Measurements from ENCODE around the gene ADAMTSL2. TPM values are rescaled to one million over a fixed set of nuclear protein-coding genes. Genes with fewer than 3 reads are reported as not detected.
"Not testable (repeated sequence)": the region's sequence is repeated elsewhere in the genome, so short reads cannot be mapped to it uniquely, and the experiment has no call there.

ADAMTSL2 gene
- total and polyA plus RNA-seq, 2 donors: 0.68 to 1.7 TPM

DNA sequence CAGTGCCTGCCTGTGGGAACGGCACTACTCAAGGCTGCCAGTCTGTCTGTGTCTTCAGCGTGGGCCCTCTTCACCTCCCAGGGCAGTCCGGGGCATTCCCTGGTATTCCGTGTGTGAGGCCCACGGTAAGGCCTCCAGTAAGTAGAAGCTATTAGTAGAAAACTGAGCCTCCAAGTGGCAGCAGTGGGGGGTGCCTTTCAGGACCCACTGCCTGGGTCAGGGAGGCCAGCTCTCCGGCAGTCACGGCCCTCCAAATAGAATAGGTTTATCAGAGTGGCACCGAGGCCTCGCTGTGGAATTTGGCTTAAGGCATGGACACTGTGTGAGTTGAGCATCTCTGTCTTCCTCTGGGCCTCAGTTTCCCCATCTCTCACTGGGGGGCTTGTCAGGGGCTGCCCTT, 23.1 kb downstream of the ADAMTSL2 start:
- Histone ChIP-seq H3K27ac (ENCODE audit: low read depth in 1 of 2, low read length in 1 of 2) (no peak overlapping the region), H3K4me3 (ENCODE audit: low read length in 2 of 2) (no peak overlapping the region), H3K27me3 (ENCODE audit: control insufficient read depth in 2 of 2, insufficient read depth in 1 of 2, low read length in 1 of 2) (peaks cover 0 to 9% of the 10 kb centered on the region in 2 donors), H3K4me1 (ENCODE audit: control insufficient read depth in 2 of 2, insufficient read depth in 2 of 2, low read length in 2 of 2) (peaks cover 11 to 22% of the 10 kb centered on the region in 2 donors), H3K36me3 (ENCODE audit: control insufficient read depth in 2 of 2, insufficient read depth in 2 of 2, low read length in 1 of 2) (no peaks in the 10 kb centered on the region), H3K9me3 (ENCODE audit: control insufficient read depth in 2 of 2, insufficient read depth in 1 of 2, low read length in 1 of 2) (peaks cover 0 to 3% of the 10 kb centered on the region in 2 donors)
- DNase-seq (ENCODE audit: low read depth in 6 of 9, low spot score in 9 of 9): no peak
- 99% methylated on average over 9 of the region's 9 CpGs for WGBS

DNA sequence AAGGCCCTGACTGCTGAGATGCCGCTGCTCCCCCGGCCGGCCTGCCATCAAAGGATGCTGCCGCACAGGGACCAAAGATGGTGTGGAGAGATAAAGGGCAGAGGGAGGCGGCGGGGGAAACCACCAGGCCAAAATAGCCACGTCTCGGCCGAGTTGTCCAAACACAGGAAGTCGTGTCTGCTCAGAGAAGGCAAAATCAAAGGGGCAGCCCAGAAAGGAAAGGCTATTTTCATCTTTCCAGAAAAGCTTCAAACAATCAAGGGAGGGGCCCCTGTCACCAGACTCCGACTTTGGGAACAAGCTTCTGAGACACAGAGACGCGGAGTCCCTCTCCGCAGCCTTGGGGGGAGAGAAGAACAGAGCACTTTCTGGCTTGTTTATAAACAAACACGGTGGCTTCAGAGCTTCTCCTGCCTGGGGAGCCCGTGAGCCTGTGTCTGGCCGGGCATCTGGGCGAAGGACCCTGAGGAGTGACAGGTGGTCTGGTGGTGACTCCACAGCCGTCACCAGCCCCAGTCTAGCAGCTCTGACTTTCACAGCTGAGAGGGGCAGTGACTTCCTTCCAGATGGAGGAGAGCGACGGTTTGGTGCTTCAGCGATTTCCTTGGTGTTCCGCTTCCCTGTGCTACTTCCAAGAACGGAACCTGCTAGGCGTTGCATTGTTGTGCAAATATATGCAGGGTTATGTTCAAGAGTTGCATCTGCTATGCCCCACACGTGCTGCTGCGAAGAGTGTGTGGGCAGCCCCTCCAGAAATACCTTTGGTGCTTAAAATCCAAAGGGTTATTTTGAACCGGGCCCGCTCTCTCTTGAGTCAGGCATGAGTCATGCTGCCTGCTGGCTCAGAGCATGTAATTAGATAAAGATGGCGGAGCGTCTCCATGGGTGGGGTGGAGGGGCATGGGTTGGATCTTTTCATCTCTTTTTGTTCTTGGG, 24.0 kb downstream of the ADAMTSL2 start:
- H3K36me3 ChIP-seq (ENCODE audit: control insufficient read depth in 2 of 2, insufficient read depth in 2 of 2, low read length in 1 of 2): no peaks in the 10 kb centered on the region
- H3K4me3 ChIP-seq (ENCODE audit: low read length in 2 of 2): no peak overlapping the region
- peaks cover 0 to 14% of the 10 kb centered on the region in 2 donors for H3K27me3 ChIP-seq (ENCODE audit: control insufficient read depth in 2 of 2, insufficient read depth in 1 of 2, low read length in 1 of 2)
- H3K27ac ChIP-seq (ENCODE audit: low read depth in 1 of 2, low read length in 1 of 2): peak overlapping the region in 1 of 2 donors; percentile 43
- 16% methylated on average over 31 of the region's 31 CpGs for WGBS
- peaks cover 0 to 3% of the 10 kb centered on the region in 2 donors for H3K9me3 ChIP-seq (ENCODE audit: control insufficient read depth in 2 of 2, insufficient read depth in 1 of 2, low read length in 1 of 2)
- H3K4me1 ChIP-seq (ENCODE audit: control insufficient read depth in 2 of 2, insufficient read depth in 2 of 2, low read length in 2 of 2): peaks cover 11 to 27% of the 10 kb centered on the region in 2 donors
- peak in 1 of 9 donors; percentile 60 for DNase-seq (ENCODE audit: low read depth in 6 of 9, low spot score in 9 of 9)

DNA sequence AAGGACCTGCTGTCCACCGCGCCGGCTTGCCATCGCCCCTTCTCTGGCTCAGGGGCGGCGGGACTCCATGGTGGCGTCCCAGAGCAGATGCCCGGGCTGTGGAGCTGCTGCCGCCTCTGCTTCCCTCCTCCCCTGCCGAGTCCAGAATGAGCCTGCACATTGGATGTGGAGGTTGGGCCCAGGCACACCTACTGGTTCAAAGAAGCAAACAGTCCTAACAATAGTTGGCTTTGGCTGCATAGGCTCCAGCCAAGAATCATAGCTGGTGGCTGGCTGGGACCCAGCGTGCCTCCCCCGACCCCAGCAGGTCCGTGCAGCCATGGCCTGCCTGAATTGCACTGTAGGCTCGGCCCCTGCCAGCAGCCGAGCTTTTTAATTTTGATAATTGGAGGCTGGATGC, 25.8 kb downstream of the ADAMTSL2 start:
- no peak overlapping the region for H3K4me3 ChIP-seq (ENCODE audit: low read length in 2 of 2)
- no peak overlapping the region for H3K27ac ChIP-seq (ENCODE audit: low read depth in 1 of 2, low read length in 1 of 2)
- H3K9me3 ChIP-seq (ENCODE audit: control insufficient read depth in 2 of 2, insufficient read depth in 1 of 2, low read length in 1 of 2): peaks cover 0 to 3% of the 10 kb centered on the region in 2 donors
- peaks cover under 1 to 24% of the 10 kb centered on the region in 2 donors for H3K27me3 ChIP-seq (ENCODE audit: control insufficient read depth in 2 of 2, insufficient read depth in 1 of 2, low read length in 1 of 2)
- H3K36me3 ChIP-seq (ENCODE audit: control insufficient read depth in 2 of 2, insufficient read depth in 2 of 2, low read length in 1 of 2): no peaks in the 10 kb centered on the region
- DNase-seq (ENCODE audit: low read depth in 6 of 9, low spot score in 9 of 9): no peak
- WGBS: 96% methylated on average over 15 of the region's 15 CpGs
- H3K4me1 ChIP-seq (ENCODE audit: control insufficient read depth in 2 of 2, insufficient read depth in 2 of 2, low read length in 2 of 2): peaks cover 11 to 34% of the 10 kb centered on the region in 2 donors

DNA sequence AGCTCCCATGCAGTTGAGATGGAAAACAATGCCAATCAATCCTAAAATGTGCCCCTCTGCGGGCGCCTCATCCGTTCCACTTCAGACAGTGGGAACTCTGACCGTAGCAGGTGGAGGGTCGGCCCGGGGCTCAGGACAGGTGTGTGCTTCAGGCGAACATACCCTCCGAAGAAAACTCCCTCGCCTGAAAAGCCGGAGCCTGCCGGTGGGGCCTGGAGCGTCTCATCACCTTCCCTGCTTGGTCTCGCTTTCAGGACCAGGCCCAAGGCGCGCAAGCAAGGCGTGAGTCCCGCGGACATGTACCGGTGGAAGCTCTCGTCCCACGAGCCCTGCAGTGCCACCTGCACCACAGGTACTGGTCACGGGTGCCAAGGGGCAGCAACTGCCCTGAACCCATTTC, 26.4 kb downstream of the ADAMTSL2 start:
- Histone ChIP-seq H3K4me3 (ENCODE audit: low read length in 2 of 2) (no peak overlapping the region), H3K4me1 (ENCODE audit: control insufficient read depth in 2 of 2, insufficient read depth in 2 of 2, low read length in 2 of 2) (peaks cover 11 to 34% of the 10 kb centered on the region in 2 donors), H3K9me3 (ENCODE audit: control insufficient read depth in 2 of 2, insufficient read depth in 1 of 2, low read length in 1 of 2) (peaks cover 0 to 3% of the 10 kb centered on the region in 2 donors), H3K27ac (ENCODE audit: low read depth in 1 of 2, low read length in 1 of 2) (no peak overlapping the region), H3K27me3 (ENCODE audit: control insufficient read depth in 2 of 2, insufficient read depth in 1 of 2, low read length in 1 of 2) (peaks cover 3 to 30% of the 10 kb centered on the region in 2 donors), H3K36me3 (ENCODE audit: control insufficient read depth in 2 of 2, insufficient read depth in 2 of 2, low read length in 1 of 2) (no peaks in the 10 kb centered on the region)
- no peak for DNase-seq (ENCODE audit: low read depth in 6 of 9, low spot score in 9 of 9)
- 97% methylated on average over 22 of the region's 22 CpGs for WGBS

DNA sequence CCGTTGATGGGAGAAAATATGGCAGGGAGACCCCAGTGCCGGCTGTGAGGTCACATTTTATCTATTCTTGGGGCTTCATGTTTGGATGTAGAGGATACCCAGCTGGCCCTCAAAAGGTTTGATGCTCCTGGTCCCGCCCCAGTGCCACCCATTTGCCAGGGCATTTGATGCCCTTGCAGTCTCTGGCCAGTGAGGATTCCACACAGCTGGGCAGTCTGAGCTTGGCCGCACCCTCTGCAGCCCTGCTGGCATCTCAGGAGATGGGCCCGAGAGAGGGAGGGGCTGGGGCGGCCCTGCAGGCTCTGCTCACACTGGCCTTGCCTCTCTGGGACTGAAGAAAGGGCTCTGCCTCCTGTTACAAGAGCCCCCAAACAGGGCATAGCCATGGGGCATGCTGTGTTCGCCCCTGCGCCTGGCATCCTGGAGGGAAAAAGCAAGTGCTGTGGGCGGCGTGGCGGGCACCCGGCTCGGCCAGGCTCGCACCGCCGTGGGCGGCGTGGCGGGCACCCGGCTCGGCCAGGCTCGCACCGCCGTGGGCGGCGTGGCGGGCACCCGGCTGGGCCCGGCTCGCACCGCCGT, 27.6 kb downstream of the ADAMTSL2 start:
- Histone ChIP-seq H3K27me3 (ENCODE audit: control insufficient read depth in 2 of 2, insufficient read depth in 1 of 2, low read length in 1 of 2) (peaks cover 3 to 32% of the 10 kb centered on the region in 2 donors), H3K4me3 (ENCODE audit: low read length in 2 of 2) (no peak overlapping the region), H3K9me3 (ENCODE audit: control insufficient read depth in 2 of 2, insufficient read depth in 1 of 2, low read length in 1 of 2) (peaks cover 0 to 3% of the 10 kb centered on the region in 2 donors), H3K27ac (ENCODE audit: low read depth in 1 of 2, low read length in 1 of 2) (no peak overlapping the region), H3K36me3 (ENCODE audit: control insufficient read depth in 2 of 2, insufficient read depth in 2 of 2, low read length in 1 of 2) (no peaks in the 10 kb centered on the region), H3K4me1 (ENCODE audit: control insufficient read depth in 2 of 2, insufficient read depth in 2 of 2, low read length in 2 of 2) (peaks cover 11 to 27% of the 10 kb centered on the region in 2 donors)
- DNase-seq (ENCODE audit: low read depth in 6 of 9, low spot score in 9 of 9): no peak
- 89% methylated on average over 32 of the region's 32 CpGs for whole genome bisulfite sequencing

DNA sequence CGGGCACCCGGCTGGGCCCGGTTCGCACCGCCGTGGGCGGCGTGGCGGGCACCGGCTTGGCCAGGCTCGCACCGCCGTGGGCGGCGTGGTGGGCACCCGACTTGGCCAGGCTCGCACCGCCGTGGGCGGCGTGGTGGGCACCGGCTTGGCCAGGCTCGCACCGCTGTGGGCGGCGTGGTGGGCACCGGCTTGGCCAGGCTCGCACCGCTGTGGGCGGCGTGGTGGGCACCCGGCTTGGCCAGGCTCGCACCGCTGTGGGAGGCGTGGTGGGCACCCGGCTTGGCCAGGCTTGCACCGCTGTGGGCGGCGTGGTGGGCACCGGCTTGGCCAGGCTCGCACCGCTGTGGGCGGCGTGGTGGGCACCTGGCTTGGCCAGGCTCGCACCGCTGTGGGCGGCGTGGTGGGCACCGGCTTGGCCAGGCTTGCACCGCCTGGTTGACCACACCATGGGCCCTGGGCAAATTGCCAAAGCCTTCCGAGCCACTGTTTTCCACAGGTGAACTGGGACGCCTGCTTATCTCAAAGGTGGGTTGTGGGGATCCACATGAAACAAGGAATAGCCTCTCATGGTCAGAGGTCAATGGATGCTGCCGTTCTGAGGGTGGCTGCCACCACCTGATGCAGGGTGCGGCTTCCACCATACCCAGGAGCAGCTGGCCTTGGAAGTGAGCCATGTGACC, 28.2 kb downstream of the ADAMTSL2 start:
- Histone ChIP-seq H3K36me3 (ENCODE audit: control insufficient read depth in 2 of 2, insufficient read depth in 2 of 2, low read length in 1 of 2) (no peaks in the 10 kb centered on the region), H3K4me3 (ENCODE audit: low read length in 2 of 2) (no peak overlapping the region), H3K27me3 (ENCODE audit: control insufficient read depth in 2 of 2, insufficient read depth in 1 of 2, low read length in 1 of 2) (peaks cover 3 to 32% of the 10 kb centered on the region in 2 donors), H3K4me1 (ENCODE audit: control insufficient read depth in 2 of 2, insufficient read depth in 2 of 2, low read length in 2 of 2) (peaks cover 11 to 25% of the 10 kb centered on the region in 2 donors), H3K9me3 (ENCODE audit: control insufficient read depth in 2 of 2, insufficient read depth in 1 of 2, low read length in 1 of 2) (no peaks in the 10 kb centered on the region), H3K27ac (ENCODE audit: low read depth in 1 of 2, low read length in 1 of 2) (no peak overlapping the region)
- WGBS: 96% methylated on average over 49 of the region's 54 CpGs
- no peak for DNase-seq (ENCODE audit: low read depth in 6 of 9, low spot score in 9 of 9)

DNA sequence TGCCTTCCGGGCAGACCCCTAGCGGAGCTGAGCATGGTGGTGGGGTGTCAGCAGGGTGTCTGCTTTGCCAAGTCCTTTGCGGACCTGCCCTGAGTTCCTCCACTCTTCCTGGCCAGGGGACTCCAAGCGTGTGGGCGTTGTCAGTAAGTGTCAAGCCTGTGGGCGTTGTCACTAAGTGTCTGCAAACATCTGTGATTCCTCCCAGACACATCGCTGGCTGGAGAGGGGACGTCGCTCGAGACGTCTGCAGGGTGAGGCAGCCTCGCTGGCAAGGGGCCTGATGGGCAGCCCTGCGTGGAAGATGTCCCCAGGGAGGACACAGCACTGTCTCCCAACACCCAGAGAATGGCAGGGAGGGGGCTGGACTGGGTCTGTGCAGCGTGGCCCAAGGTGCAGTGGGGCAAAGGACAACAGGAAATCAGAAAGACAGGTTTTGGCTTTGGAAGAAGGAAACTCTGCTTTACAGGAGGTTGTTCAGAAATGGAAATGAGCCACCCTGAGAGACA, 28.8 kb downstream of the ADAMTSL2 start:
- H3K36me3 ChIP-seq (ENCODE audit: control insufficient read depth in 2 of 2, insufficient read depth in 2 of 2, low read length in 1 of 2): no peaks in the 10 kb centered on the region
- H3K4me3 ChIP-seq (ENCODE audit: low read length in 2 of 2): no peak overlapping the region
- H3K9me3 ChIP-seq (ENCODE audit: control insufficient read depth in 2 of 2, insufficient read depth in 1 of 2, low read length in 1 of 2): no peaks in the 10 kb centered on the region
- peaks cover 7 to 19% of the 10 kb centered on the region in 2 donors for H3K4me1 ChIP-seq (ENCODE audit: control insufficient read depth in 2 of 2, insufficient read depth in 2 of 2, low read length in 2 of 2)
- peaks cover 3 to 34% of the 10 kb centered on the region in 2 donors for H3K27me3 ChIP-seq (ENCODE audit: control insufficient read depth in 2 of 2, insufficient read depth in 1 of 2, low read length in 1 of 2)
- WGBS: 30% methylated on average over 14 of the region's 14 CpGs
- H3K27ac ChIP-seq (ENCODE audit: low read depth in 1 of 2, low read length in 1 of 2): no peak overlapping the region
- no peak for DNase-seq (ENCODE audit: low read depth in 6 of 9, low spot score in 9 of 9)

DNA sequence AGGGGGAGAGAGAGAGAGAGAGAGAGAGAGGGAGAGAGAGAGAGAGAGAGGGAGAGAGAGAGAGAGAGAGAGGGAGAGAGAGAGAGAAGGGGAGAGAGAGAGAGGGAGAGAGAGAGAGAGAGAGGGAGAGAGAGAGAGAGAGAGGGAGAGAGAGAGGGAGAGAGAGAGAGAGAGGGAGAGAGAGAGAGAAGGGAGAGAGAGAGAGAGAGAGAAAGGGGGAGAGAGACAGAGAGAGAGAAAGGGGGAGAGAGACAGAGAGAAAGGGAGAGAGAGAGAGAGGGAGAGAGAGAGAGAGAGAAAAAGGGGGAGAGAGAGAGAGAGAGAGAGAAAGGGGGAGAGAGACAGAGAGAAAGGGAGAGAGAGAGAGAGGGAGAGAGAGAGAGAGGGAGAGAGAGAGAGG, 29.3 kb downstream of the ADAMTSL2 start:
- H3K4me1 ChIP-seq (ENCODE audit: control insufficient read depth in 2 of 2, insufficient read depth in 2 of 2, low read length in 2 of 2): peaks cover 3 to 14% of the 10 kb centered on the region in 2 donors
- peaks cover 3 to 30% of the 10 kb centered on the region in 2 donors for H3K27me3 ChIP-seq (ENCODE audit: control insufficient read depth in 2 of 2, insufficient read depth in 1 of 2, low read length in 1 of 2)
- H3K9me3 ChIP-seq (ENCODE audit: control insufficient read depth in 2 of 2, insufficient read depth in 1 of 2, low read length in 1 of 2); H3K4me3 ChIP-seq (ENCODE audit: low read length in 2 of 2); H3K36me3 ChIP-seq (ENCODE audit: control insufficient read depth in 2 of 2, insufficient read depth in 2 of 2, low read length in 1 of 2); H3K27ac ChIP-seq (ENCODE audit: low read depth in 1 of 2, low read length in 1 of 2); DNase-seq (ENCODE audit: low read depth in 6 of 9, low spot score in 9 of 9): not testable (repeated sequence)

Data from thymus (tissue), 11 donors.